Right lobe of liver (tissue), 4 donors: ENCODE data around the gene RHBDL1.

ENCODE experiments used
- CTCF ChIP-seq, 4 donors: fragments of 200-600 bp in 3 of 4; fragments of 450-650 bp in 1 of 4; IDR thresholded peaks; one replicate each; pipeline versions ENCODE4 v1.5.1 to v1.8.0; 2016 to 2022; ENCODE audit warnings: antibody characterized with exemption in 4 of 4, mild to moderate bottlenecking in 2 of 4
- POLR2A ChIP-seq: fragments of 450-650 bp; IDR thresholded peaks from one replicate; pipeline ENCODE4 v1.6.1; 2017; ENCODE audit warnings: antibody characterized with exemption, mild to moderate bottlenecking
- donor health status: DM: no; HTN: no; CAD: no.
- donor health status: DM: no; HTN: no; CAD: no.
- donor health status: DM: no; HTN: yes; CAD: no.

DNA sequence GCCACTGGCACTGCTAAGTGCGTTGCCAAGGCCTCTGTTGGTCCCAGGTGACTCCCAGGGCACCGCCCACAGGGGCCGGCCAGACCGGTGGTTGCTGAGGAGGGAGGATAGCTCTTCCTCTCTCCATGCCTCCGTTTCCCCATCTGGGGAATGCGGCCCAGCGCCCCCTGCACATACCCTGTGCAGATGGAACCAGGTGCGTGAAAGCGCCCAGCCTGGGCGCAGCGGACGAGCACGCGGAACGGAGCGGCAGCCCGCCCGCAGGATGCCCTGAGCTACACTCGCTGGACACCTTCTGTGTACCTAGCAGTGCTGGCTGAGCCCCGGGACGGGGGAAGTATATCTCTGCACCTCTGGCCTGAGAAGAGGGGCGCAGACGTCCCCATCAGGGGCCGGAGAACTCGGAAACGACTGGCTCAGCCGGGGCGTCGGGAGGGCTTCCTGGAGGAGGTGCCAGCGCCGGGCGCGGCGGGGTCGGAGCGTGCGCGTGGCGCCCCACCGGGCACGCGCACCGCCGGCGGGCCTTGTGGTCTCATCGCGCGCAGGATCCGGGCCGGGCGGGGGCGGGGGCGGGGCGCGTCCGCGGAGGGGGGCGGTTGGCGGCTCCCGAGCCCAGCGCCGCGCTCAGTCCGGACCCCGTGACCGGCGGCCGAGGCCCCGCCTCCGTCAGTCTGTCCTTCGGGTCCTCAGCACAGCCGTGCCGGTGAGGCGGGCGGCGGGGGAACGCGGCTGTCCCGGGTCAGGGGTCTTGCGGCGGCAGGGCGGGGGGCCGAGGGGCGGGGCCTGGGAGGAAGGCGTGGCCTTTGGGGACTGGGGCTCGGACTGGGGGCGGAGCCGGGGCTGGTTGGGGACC, 51.2 kb downstream of the RHBDL1 start, which contains the start of the genes CCDC78 and HAGHL:
- TF ChIP-seq POLR2A (no peak), CTCF (IDR thresholded peaks at IDR 0.05) (no peak)
